Lung (tissue), 12 donors: Measurements from ENCODE around the gene LRP3. TPM values are rescaled to one million over a fixed set of nuclear protein-coding genes. Genes with fewer than 3 reads are reported as not detected.
"Not testable (repeated sequence)": the region's sequence is repeated elsewhere in the genome, so short reads cannot be mapped to it uniquely, and the experiment has no call there.

Source experiments
- ATAC-seq: fragments of 200-7000 bp; cut with Tn5 transposase; one replicate; pipeline ENCODE4 v1.9.1; 2020; ENCODE audit warnings: moderate number of reproducible peaks; ENCODE audit not compliant: insufficient read depth, low FRiP score
- DNase-seq, 3 donors: peaks; one replicate each; pipeline ENCODE4 v3.0.0-alpha.2; 2013 to 2017
- H3K27ac ChIP-seq, 2 donors: one replicate each; pipeline ENCODE4 v1.5.1; 2013; ENCODE audit warnings: mild to moderate bottlenecking in 2 of 2, moderate library complexity in 2 of 2, control low read depth in 1 of 2, inconsistent platforms in 1 of 2, low read depth in 1 of 2, low read length in 1 of 2
- H3K27me3 ChIP-seq, 3 donors: one replicate each; pipeline ENCODE4 v1.5.1; 2013; ENCODE audit warnings: low read length in 2 of 3; ENCODE audit not compliant: control insufficient read depth in 3 of 3, insufficient read depth in 3 of 3
- H3K36me3 ChIP-seq, 4 donors: one replicate each; pipeline ENCODE4 v1.5.1; 2013; ENCODE audit warnings: low read length in 4 of 4, mild to moderate bottlenecking in 1 of 4, moderate library complexity in 1 of 4; ENCODE audit not compliant: control insufficient read depth in 4 of 4, insufficient read depth in 4 of 4
- H3K4me1 ChIP-seq, 5 donors: one replicate each; pipeline ENCODE4 v1.5.1; 2013; ENCODE audit warnings: low read length in 5 of 5, mild to moderate bottlenecking in 2 of 5, moderate library complexity in 1 of 5; ENCODE audit not compliant: control insufficient read depth in 5 of 5, insufficient read depth in 5 of 5
- H3K4me3 ChIP-seq: one replicate; pipeline ENCODE4 v1.5.1; 2013; ENCODE audit warnings: mild to moderate bottlenecking, control low read depth, moderate library complexity
- H3K9ac ChIP-seq, 2 donors: one replicate each; pipeline ENCODE4 v1.5.1; 2013; ENCODE audit warnings: low read length in 2 of 2, control low read depth in 1 of 2; ENCODE audit not compliant: insufficient read depth in 1 of 2
- H3K9me3 ChIP-seq, 4 donors: one replicate each; pipeline ENCODE4 v1.5.1; 2013; ENCODE audit warnings: low read length in 3 of 4, mild to moderate bottlenecking in 1 of 4, moderate library complexity in 1 of 4; ENCODE audit not compliant: control insufficient read depth in 4 of 4, insufficient read depth in 3 of 4
- WGBS, 2 donors: extraction: QIAGEN DNeasy Blood & Tissue Kit; methylation state at CpG; one replicate each; pipeline ENCODE4 v1.1.7; 2013; 5-methylcytosine and 5-hydroxymethylcytosine counted together
- polyA plus RNA-seq, 2 donors: library from polyadenylated mRNA; stranded (reverse); fragments of 200-250 nt; gene quantifications; one replicate each; pipeline ENCODE4 v1.2.1, GENCODE V29; 2013
- total RNA-seq, 2 donors: library from RNA; depleted of rRNA in 1 of 2; stranded (reverse); fragments of >200 nt in 1 of 2; gene quantifications; one replicate each; pipeline ENCODE4 v1.2.1, GENCODE V29; 2014 to 2021
- TF ChIP-seq, protein P1 (sequence below): IDR thresholded peaks from 2 replicates; pipeline ENCODE4 v1.5.1; 2012; ENCODE audit warnings: mild to moderate bottlenecking; ENCODE audit errors: control extremely low read depth, extremely low read depth
- donor health status: control.
- donor health status: control.
- donor health status: Bipolar disorder and iron deficiency.
- donor health status: healthy.
- donor health status: DM: yes; HTN: yes; CAD: no.

Gene LRP3
- total and polyA plus RNA-seq, 4 donors, result 10.6 to 18.2 (median 14.6) TPM

DNA sequence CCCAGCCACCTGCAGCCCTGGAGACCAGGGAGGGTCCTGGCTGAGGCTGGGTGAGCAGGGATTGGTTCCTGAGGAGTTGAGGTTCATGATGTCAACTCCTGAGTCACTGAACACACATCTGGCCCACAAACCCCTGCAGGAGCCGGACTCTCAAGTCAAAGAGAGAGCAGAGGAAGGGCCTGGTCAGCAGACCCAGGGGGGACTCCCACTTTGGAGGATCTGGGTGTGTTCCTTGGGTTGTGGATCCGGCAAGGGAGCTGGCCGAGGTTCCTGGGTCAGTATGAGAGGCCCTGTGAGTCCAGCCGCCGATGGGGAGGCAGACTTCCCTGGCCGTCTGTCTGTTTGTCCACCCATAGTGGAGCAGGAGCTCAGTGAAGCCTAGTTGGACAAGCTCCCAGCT lies 27.5 kb downstream of the LRP3 start:
- H3K36me3 ChIP-seq, result no peaks in the 10 kb centered on the region
- DNase-seq (no peak), ATAC-seq (no peak)
- H3K9me3 ChIP-seq, result peaks cover 0 to 4% (median 0%) of the 10 kb centered on the region in 4 donors
- no peak overlapping the region for H3K9ac ChIP-seq
- H3K4me3 ChIP-seq, result no peak overlapping the region
- WGBS, 2 donors, result 75 to 91% methylated on average over 6 of the region's 6 CpGs
- TF ChIP-seq, protein P1, sequence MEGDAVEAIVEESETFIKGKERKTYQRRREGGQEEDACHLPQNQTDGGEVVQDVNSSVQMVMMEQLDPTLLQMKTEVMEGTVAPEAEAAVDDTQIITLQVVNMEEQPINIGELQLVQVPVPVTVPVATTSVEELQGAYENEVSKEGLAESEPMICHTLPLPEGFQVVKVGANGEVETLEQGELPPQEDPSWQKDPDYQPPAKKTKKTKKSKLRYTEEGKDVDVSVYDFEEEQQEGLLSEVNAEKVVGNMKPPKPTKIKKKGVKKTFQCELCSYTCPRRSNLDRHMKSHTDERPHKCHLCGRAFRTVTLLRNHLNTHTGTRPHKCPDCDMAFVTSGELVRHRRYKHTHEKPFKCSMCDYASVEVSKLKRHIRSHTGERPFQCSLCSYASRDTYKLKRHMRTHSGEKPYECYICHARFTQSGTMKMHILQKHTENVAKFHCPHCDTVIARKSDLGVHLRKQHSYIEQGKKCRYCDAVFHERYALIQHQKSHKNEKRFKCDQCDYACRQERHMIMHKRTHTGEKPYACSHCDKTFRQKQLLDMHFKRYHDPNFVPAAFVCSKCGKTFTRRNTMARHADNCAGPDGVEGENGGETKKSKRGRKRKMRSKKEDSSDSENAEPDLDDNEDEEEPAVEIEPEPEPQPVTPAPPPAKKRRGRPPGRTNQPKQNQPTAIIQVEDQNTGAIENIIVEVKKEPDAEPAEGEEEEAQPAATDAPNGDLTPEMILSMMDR, result no peak
- H3K27me3 ChIP-seq, result peaks cover 0 to 17% (median 9%) of the 10 kb centered on the region in 3 donors
- peaks cover 0 to 4% (median 0%) of the 10 kb centered on the region in 5 donors for H3K4me1 ChIP-seq
- H3K27ac ChIP-seq, result no peak overlapping the region

DNA sequence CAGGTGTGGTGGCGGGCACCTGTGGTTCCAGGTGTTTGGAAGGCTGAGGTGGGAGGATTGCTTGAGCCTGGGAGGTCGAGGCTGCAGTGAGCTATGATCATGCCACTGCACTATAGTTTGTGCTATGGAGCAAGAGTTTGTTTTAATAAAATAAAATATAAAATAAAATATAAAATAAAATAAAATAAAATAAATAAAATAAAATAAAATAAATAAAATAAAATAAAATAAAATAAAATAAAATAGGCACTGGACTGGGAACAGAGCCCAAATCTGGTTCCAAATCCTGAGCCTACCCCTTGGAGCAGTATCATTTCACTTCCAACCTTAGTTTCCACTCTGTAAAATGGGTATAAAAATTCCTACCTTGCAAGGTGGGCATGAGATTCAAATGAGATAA lies 28.1 kb downstream of the LRP3 start:
- not testable (repeated sequence) for H3K36me3 ChIP-seq, H3K4me1 ChIP-seq, H3K9ac ChIP-seq, DNase-seq, H3K27ac ChIP-seq, H3K4me3 ChIP-seq, ATAC-seq, H3K9me3 ChIP-seq
- H3K27me3 ChIP-seq, result peaks cover 0 to 19% (median 9%) of the 10 kb centered on the region in 3 donors
- 92 to 96% methylated on average over 2 of the region's 2 CpGs for WGBS, 2 donors

DNA sequence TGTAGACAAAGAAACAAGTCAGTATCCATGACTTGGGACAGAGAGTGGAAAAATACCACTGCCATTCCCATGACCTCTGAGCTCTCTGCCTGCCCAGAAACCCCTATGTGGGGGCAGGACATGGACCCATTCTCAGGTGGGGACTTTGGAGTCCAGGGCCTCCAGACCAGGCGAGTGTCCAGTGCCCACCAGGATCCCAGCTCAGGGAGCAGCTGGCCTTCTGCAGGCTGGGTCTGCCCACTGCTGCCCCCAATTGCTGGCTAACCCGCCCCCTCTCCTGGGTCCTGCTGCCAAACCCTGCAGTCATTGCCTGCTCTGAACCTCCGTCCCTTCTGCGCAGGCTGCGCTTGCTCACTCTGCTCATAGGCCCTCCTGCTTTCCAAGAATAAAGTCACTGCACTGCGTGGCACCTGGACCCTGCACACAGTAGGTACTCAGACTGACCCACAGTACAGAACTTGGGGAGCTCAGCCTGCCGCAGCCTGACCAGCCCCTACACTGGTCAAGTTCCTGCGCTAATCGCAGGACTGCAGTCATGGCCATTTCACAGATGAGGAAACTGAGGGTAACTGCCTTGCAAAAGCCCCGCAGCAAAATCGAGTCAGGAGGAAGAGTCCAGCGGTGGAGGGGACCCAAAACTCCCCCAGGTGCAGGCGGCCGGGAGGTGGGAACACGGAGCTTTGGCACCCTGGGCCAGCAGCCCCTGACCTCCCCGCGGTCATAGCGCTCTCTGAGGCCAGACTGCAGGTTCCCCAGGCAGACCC lies 30.7 kb downstream of the LRP3 start:
- H3K36me3 ChIP-seq, result no peaks in the 10 kb centered on the region
- H3K4me1 ChIP-seq, result peaks cover 0 to 6% (median 0%) of the 10 kb centered on the region in 5 donors
- no peak for DNase-seq
- no peak overlapping the region for H3K9ac ChIP-seq
- no peak overlapping the region for H3K4me3 ChIP-seq
- peaks cover 0 to 13% (median 5%) of the 10 kb centered on the region in 4 donors for H3K9me3 ChIP-seq
- peaks cover 0 to 21% (median 14%) of the 10 kb centered on the region in 3 donors for H3K27me3 ChIP-seq
- no peak overlapping the region for H3K27ac ChIP-seq
- no peak for ATAC-seq
- WGBS, 2 donors, result 63 to 64% methylated on average over 18 of the region's 18 CpGs
- TF ChIP-seq, protein P1, result no peak

DNA sequence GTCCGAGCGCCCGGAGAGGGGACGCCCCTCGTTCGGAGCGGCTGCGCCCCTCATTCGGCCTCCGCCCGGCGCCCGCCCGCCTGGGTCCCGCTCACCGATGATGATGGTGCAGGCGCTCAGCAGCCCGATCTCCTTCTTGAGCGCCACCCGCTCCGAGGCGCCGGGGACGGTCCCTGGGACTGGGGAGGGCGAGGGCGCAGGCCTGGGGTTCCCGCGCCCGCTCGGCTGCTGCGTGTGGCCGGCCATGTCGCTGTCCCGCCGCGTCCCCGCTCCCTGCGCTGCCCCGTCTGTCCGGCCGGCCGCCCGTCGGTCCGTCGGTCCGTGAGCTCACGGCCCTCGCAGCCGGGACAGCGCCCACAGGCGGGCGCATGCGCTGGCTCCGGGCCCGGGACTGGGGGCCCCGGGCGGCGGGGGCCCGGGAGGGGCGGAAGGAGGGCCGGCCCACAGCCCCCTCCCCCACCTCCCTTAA lies 31.4 kb downstream of the LRP3 start, which contains the start of gene SLC7A10:
Gene SLC7A10, minus strand, starts transcription at position 393 of the 469 bp plus-strand sequence. Its CDS starts 147 bp downstream, at position 246.
- peaks cover 0 to 13% (median 5%) of the 10 kb centered on the region in 4 donors for H3K9me3 ChIP-seq
- peaks cover 0 to 21% (median 14%) of the 10 kb centered on the region in 3 donors for H3K27me3 ChIP-seq
- H3K4me1 ChIP-seq, result peaks cover 0 to 6% (median 0%) of the 10 kb centered on the region in 5 donors
- ATAC-seq (no peak), DNase-seq (peak in 1 of 3 donors; percentile 31)
- H3K9ac ChIP-seq, result no peak within 1 kb of the TSS
- 4% methylated on average over 51 to 62 of the region's 62 CpGs for WGBS, 2 donors
- no peaks in the 10 kb centered on the region for H3K36me3 ChIP-seq
- H3K27ac ChIP-seq, result no peak within 1 kb of the TSS
- TF ChIP-seq, protein P1, result no peak
- no peak within 1 kb of the TSS for H3K4me3 ChIP-seq
